ENCODE data around the gene FGD2. TPM values are rescaled to one million over a fixed set of nuclear protein-coding genes. Genes with fewer than 3 reads are reported as not detected.

The FGD2 gene
- total RNA-seq, 1 donor from 2014 or later, result not detected

DNA sequence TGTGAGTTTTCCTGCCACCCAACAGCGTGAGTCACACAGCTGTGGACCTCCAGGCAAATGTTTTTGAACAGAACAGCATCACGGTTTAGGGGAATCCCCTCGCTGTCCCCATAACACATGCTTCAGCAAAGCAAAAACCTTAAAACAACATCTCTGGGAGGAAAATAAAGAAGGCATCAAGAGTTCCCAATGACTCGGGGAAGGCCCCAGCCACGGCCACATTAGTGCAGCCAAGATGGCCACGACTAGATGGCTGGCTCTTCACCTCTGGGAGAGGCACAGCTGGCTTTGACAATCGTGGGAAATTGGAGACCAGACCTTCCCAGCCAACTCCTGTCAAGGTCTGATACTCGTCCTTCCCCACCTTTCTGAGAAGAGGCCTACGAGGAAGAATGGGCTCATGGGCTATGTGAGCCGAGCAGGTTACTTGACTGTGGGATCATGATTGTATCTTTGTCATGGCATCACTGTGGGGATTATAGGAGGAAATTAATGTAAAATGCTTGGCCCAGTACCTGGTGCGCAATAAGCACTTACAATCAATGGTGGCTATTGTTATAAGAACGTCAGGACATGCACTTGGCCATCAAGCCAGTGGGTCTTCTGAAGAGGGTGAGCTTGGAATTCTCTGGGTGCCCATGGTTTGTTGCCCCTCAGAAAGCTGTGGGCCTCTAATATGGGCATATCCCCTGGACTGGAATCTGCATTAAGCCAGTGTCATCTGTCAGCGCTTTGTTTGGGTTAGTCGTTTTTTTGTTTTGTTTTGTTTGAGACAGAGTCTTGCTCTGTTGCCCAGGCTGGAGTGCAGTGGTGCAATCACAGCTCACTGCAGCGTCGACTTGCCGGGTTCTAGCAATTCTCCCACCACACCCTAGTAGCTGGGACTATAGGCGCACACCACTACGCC is 43.6 kb downstream of the FGD2 start:
- Mint-ChIP-seq H3K27me3 (ENCODE audit: low read depth) (peaks cover 3% of the 10 kb centered on the region), H3K4me3 (no peak overlapping the region), H3K9me3 (no peaks in the 10 kb centered on the region), H3K4me1 (peaks cover 9% of the 10 kb centered on the region), H3K36me3 (ENCODE audit: low read depth) (no peaks in the 10 kb centered on the region), H3K27ac (ENCODE audit: unreplicated experiment) (no peak overlapping the region)
- DNase-seq (ENCODE audit: low read depth, low spot score), result no peak
- TF ChIP-seq, protein P1, sequence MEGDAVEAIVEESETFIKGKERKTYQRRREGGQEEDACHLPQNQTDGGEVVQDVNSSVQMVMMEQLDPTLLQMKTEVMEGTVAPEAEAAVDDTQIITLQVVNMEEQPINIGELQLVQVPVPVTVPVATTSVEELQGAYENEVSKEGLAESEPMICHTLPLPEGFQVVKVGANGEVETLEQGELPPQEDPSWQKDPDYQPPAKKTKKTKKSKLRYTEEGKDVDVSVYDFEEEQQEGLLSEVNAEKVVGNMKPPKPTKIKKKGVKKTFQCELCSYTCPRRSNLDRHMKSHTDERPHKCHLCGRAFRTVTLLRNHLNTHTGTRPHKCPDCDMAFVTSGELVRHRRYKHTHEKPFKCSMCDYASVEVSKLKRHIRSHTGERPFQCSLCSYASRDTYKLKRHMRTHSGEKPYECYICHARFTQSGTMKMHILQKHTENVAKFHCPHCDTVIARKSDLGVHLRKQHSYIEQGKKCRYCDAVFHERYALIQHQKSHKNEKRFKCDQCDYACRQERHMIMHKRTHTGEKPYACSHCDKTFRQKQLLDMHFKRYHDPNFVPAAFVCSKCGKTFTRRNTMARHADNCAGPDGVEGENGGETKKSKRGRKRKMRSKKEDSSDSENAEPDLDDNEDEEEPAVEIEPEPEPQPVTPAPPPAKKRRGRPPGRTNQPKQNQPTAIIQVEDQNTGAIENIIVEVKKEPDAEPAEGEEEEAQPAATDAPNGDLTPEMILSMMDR (conservative IDR thresholded peaks at IDR 0.05), result no peak

DNA sequence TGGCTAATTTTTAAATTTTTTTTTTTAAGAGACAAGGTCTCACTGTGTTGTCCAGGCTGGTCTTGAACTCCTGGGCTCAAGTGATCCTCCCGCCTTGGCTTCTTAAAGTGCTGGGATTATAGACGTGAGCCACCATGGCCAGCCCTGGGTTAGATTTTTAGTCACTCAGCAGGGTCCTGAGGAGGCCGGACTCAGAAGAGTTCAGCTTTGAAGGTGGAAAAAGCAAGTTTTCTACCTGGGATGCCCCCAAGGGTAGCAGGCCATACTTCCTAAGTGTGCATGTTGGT is 44.2 kb downstream of the FGD2 start:
- Mint-ChIP-seq H3K36me3 (ENCODE audit: low read depth) (no peaks in the 10 kb centered on the region), H3K27me3 (ENCODE audit: low read depth) (peaks cover 3% of the 10 kb centered on the region)

DNA sequence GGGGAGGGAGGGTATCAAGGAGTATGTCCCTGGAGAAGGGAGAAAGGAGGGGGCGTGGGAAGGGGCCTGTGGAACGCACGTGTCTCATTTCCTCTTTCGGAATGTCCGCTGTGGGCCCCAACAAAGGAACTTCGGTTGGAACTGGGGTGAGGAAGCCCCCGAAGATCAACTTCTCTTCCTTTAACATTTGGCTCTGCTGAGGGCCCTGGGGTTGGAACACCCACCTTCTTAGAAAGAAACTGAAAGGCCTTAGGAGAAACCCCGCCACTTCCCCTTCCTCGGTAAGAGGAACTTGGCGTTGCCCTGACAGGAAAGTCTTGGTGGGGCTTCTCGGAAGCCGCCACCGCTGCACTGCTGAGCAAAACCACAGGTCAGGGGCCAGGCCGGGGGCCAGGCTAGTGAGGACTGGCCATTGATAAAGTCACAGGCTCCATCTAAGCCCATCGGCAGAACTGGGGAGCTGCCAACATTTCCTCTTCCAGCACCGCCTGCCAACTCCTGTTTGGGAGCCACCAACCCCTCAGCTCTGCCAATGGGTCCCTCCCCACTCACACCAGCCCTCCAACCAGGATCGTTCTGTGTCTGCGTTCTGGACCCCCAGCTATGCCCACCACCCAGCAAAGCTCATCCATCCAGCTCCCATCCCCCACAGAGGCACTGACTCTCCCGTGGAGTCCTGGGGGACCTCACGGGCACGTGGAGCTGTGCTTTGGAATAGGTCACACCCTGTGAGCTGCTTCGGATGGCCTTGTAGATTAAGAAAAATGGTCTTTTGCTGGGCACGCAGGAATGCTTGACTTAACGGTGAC is 44.8 kb downstream of the FGD2 start:
- DNase-seq (ENCODE audit: low read depth, low spot score), result no peak
- Mint-ChIP-seq H3K36me3 (ENCODE audit: low read depth) (no peaks in the 10 kb centered on the region), H3K9me3 (no peaks in the 10 kb centered on the region), H3K27me3 (ENCODE audit: low read depth) (peaks cover 3% of the 10 kb centered on the region), H3K4me1 (peaks cover 9% of the 10 kb centered on the region), H3K4me3 (no peak overlapping the region), H3K27ac (ENCODE audit: unreplicated experiment) (peak overlapping the region; percentile 65)
- TF ChIP-seq, protein P1 (conservative IDR thresholded peaks at IDR 0.05), result no peak

More for the DNA sequence above, 44.2 kb downstream of the FGD2 start:
- DNase-seq (ENCODE audit: low read depth, low spot score), result no peak
- Mint-ChIP-seq H3K4me3 (no peak overlapping the region), H3K27ac (ENCODE audit: unreplicated experiment) (no peak overlapping the region), H3K9me3 (no peaks in the 10 kb centered on the region), H3K4me1 (peaks cover 9% of the 10 kb centered on the region)
- TF ChIP-seq, protein P1 (conservative IDR thresholded peaks at IDR 0.05), result no peak

DNA sequence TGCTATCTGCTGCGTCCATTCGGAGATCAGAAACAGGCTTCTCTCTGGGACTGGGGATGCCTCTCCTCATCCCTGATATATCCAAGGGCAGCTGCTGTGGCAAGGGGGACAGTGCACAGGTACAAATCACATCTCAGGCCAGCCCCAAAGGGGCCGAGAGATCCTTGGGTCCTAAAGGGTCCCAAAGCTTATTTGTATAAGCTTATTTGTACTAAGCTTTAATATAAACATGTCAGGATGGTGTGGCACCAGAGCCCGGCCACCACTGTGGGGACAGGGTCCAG is 45.3 kb downstream of the FGD2 start:
- Mint-ChIP-seq H3K9me3 (no peaks in the 10 kb centered on the region), H3K4me3 (no peak overlapping the region), H3K4me1 (peaks cover 9% of the 10 kb centered on the region), H3K36me3 (ENCODE audit: low read depth) (no peaks in the 10 kb centered on the region), H3K27ac (ENCODE audit: unreplicated experiment) (no peak overlapping the region), H3K27me3 (ENCODE audit: low read depth) (peaks cover 3% of the 10 kb centered on the region)
- DNase-seq (ENCODE audit: low read depth, low spot score), result no peak
- TF ChIP-seq, protein P1 (conservative IDR thresholded peaks at IDR 0.05), result no peak

DNA sequence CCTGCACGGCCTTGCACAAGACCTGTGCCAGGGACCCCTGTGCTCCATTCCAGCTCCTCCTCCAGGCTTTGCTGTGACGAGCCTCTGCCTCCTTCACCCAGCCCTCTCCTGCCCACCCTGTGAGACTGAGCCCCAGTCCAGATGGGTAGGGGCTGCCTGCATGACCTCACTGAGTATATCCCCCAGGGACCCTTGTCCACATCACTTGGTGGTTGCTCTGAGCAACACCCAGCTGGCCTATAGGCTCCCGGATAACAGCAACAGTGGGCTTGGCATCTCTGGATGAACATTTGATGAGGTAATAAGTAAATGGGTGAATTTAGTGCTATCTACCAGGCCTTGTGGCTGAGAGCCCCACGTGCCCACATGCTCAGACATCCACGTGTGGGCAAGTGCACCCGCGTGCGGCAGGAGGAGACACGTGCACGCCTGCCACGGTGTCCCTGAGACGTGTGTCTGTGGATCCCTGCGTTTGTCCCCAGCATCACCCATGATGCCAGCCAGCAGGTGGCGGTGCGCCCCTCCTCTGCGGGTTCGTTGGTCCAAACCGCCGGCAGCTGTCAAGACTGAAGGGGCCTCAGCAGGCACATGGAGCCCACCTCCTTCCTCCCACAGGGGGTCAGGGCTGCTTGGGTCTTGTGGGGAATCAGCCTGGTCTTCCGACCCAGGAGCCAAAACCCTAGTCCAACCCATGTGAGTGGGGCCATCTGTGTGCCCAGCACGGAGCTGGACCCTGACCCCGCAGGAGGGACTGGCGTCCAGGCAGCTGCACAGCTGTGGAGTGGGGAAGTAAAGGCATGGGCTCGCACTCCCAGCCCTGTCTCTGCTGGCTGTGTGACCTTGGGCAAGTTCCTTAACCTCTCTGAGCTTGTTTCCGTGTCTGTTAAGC is 45.9 kb downstream of the FGD2 start:
- no peak overlapping the region for H3K27ac Mint-ChIP-seq (ENCODE audit: unreplicated experiment)
- peaks cover 9% of the 10 kb centered on the region for H3K4me1 Mint-ChIP-seq
- H3K9me3 Mint-ChIP-seq, result no peaks in the 10 kb centered on the region
- no peak overlapping the region for H3K4me3 Mint-ChIP-seq
- DNase-seq (ENCODE audit: low read depth, low spot score), result peak; percentile 94
- TF ChIP-seq, protein P1 (conservative IDR thresholded peaks at IDR 0.05), result peak; percentile 91
- peaks cover 3% of the 10 kb centered on the region for H3K27me3 Mint-ChIP-seq (ENCODE audit: low read depth)
- H3K36me3 Mint-ChIP-seq (ENCODE audit: low read depth), result no peaks in the 10 kb centered on the region

Data from neural crest cell (in vitro differentiated cells).